Endometrium (tissue), 2 donors: ENCODE data around the gene NKD1.
A peak's percentile ranks its signal among the peaks of the same experiment; 100 is the strongest.

Experiments used
- FAIRE-seq: peaks from 2 replicates; lab custom pipeline; 2012; peaks lifted over from hg19 to GRCh38; lab: Jason Lieb, UNC
- donor health status: control.
- donor health status: control.

The NKD1 gene

DNA sequence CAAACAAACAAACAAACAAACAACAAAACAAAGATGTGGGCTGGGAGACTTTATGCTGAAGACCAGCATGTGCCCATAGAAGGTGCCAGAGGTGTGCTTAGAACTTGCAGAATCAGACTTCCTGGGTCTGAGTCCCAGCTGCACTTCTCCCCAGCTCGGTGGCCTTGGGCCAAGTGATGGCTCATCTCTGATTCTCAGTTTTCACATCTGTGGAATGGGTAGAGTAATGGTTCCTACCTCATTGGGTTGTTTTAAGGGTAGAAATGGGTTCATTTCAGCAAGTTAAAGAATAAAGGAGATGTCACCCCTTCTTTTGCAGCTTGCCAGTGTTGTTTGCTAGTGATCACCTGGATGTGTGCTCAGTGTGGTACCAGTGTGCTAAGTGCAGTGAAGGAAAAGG lies 10.7 kb downstream of the NKD1 start:
- FAIRE-seq, result no peak

DNA sequence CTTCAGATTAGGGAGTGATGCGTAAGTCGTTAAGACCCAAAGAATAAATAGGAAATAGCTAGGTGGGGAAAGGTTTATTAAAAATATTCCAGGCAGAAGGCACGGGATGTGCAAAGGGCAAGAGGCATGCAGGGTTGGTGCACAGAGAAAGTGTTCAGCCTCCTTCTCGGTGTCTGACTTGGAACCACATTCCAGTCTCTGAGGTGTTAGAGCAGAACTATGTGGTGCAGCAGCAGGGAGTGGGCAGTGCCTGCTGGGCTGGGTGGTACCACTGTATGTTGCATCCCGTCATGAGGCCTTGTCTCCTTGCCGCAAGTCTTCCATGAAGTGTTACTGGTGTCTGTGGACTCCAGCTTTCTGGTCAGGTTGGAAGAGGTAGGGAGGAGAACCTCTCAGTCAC lies 11.1 kb downstream of the NKD1 start:
- FAIRE-seq, result no peak

DNA sequence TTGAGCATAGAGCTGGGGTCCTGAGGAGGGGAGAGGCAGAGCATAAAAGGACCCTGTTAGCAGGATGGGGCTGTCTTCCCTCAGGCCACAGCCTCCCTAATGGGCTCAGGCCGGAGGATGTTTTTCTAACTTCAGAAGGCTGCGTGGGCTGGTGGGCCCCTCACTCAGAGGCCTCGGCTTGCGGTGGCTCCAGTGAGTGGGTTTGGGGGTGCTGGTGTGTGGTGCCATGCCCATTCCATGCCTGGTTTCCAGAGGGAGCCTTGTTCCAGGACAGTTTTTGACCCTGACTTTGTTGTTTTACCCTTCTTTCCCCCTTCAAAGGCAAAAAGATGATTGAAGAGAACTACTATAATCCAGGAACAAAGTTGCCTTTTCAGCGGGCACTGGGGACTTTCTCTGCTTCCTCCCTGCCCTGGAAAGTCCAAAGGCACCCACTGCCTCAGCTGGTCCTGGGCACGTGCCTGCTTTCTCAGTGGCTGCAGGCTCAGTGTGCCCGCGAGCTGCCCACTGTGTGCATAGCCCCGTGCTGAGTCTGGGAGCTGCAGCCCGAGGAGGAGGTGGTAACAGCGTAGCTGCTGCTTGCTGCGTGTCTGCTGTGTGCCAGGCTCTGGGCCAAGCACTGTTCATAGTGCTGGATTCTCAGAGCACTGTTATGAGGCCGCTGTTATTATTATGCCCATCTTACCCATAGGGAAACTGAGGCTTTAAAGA lies 11.8 kb downstream of the NKD1 start:
- FAIRE-seq, result no peak

DNA sequence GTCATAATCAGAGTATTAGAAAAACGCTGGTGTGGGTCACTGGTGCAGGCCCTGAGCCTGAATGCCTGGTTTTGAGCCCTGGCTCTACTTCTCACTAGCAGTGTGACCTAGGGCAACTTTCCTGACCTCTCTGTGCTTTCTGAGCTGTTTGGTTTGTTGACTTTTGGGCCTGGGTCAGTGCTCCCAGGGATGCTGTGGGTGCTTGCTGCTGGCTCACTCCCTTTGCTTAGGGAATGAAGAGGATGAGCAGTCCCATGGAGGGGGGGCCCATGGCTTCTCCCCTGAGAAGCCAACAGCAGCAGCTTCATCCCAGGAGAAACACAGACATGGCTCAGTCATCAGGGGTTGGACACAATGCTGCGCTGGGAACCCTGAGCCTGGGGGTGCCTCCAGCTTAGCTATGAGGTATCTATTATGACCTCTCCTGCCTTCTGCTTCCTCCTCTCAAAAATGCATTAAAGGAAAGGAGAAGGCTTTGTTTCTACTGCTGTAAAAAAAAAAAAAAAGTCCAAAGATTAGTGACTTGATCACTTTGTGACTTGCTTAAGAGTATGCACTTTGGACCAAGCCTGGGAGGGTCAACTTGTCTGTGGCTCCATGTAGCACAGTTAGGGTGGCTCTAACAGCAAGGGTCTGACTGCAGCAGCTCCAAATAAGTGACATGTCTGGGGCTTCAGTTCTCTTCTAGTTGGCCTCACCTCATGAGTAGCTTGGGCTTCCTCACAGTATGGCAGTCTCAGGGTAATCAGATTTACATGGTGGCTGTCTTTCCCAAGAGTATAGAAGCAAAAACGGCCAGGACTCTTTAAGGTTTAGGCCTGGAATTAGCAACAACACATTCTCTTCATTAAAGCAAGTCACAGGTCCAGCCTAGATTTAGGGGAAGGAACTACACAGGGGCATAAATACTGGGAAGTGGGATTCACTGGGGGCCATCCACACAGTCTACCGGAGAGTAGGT lies 13.0 kb downstream of the NKD1 start:
- no peak for FAIRE-seq

DNA sequence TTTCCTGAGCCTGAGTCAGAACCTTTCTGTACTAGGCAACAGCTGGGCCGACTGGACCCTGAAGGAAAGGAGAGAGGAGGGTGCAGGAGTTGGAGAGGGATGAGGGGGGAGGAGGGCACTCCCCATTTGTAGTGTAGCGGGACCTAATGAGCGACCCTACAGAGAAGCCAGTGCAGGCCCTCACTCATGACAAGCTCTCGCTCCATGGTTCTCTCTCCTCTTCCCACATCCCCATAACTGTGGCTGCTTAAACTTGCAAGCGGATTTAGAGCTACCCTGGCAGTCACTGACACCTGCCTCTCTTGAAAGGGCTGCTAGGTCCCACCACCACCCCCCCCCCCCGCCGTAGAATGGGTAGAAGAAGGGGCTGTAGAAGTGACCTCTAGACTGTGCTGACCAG lies 14.5 kb downstream of the NKD1 start:
- no peak for FAIRE-seq

DNA sequence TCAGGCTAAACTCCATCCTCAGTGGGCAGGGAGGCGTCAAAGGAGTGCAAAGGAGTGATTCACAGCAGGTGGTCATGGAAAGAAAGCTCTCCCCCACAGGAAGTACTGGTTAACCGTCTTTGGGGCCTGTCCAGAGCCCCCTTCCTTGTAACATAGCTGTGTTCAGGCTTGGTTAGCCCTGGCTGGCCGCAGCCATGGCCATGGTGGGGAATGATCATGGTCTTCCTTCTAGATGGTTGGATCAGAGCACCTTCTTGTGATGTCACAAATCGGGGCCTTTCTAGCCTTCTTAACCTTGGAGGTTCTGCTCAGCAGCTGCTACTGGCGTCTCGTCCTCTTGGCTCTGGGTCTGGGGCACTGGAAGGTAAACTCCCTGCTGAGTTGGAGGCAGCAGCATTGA lies 15.8 kb downstream of the NKD1 start:
- no peak for FAIRE-seq

DNA sequence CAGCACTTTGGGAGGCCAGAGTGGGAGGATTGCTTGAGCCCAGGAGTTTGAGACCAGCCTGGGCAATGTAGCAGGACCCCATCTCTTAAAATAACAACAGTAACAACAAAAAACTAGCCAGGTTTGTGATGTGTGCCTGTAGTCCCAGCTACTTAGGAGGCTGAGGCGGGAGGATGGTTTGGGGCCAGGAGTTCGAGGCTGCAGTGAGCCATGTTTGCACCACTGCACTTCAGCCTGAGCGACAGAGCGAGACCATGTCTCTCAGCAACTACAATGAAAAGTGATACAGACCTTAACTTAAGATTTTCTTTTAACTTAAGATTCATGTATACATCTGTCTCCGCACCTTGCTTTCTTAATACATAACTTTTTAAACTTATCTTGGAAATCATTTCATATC lies 17.2 kb downstream of the NKD1 start:
- FAIRE-seq, result no peak

DNA sequence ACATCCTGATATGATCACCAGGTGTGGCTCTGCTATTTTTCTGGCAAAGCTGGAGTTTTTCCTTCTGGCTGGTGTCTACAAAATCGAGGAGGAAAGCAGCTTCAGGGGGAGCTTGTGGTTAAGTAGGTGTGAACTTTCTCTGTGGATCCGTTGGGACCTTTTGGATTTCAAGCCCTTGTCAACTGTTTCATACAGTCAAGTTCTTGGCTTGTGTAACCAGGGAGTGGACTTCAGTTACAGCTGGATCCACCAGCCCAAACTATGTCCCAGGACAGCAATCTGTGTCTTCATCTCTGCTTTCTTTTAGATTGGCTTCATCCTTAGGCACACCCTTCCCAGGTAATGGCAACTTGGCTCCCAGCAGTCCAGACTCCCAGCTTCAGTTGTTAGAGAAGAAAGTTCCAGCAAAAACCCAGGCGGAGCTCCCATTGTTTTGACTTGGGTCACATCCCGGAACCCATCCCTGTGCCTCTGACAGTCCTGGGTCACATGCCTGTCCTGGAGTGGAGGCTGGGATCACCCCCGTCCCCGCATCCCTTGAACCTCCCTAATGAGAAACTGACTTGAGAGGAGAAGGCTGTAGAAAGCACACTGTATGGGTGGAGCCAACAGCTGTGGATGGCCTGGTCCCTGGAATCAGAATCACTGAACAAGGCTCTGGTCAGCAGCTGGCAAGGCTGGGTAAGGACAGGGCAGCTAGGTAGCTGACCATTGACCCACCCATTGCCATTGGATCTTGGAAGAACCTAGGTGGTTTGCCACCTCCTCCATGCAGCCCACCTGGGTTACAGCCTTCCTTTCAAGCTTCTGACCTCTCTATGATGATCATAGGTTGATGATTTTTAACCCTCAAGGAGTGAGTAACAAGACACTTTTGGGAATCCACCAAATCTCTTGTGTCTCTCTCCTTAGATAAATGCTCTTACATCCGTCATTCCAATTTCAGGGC lies 18.1 kb downstream of the NKD1 start:
- no peak for FAIRE-seq

DNA sequence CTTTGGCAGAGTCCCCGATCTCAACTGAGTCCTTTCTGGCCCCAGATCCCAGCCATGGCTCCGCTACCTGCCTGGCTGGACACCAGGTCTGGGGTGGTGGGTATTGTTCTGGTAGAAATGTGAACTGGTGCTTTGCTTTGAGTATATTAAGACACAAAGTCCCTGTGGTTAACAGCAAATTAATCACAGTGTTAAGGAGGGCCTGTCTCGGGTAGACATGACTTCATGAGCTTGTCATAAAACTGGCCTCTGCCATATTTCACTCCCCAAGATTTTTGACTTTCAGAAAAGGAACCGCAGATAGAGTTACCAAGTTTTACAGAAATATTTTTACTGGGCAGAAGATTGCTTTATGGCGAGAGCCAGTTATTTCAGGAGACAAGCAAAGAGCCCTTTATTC lies 19.5 kb downstream of the NKD1 start:
- no peak for FAIRE-seq

DNA sequence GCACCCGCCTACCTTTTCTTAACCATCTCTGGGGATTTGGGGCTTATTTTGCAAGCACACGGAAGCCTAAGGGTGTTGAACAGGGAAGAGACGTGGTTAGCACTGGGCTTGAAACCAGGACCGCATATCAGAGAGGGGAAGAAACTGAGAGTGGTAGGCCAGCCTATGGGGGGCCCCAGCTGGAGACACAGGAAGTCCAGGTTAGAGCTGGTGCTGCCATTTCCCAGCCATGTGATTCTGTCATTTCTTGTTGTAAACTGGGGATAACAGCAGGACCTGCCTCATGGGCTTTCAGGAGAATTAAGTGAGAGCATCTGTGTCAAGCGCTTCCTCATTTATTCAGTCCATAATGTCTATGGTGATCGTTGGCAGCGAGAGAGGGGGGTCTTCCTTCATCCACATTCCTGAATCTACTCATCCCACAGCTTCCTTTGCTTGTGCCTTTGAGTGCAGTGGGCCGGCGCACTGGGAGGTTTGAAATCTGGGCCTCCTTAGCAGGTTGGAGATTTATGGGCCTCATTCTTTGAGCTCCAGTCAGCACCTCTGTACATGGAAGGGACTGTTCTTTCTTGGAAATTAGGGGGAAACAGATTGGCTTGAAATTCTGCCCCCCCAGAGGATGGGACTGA lies 20.1 kb downstream of the NKD1 start:
- no peak for FAIRE-seq

DNA sequence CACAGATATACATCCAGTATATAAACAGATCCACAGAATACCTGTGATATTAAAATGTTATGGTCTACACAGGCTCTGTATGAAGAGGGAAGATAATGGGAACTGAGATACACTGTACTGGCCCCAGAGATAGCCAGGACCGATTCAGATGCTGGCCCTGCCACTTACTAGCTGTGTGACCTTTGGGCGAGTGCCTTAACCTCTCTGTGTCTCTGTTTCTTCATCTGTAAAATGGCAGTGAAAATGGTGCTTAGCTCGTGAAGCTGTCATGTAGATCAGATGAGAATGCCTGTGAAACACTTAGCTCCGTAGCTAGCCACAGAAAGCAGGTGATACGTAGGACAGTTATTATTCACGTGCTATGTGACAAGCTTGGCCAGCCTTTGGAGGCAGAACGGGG lies 22.2 kb downstream of the NKD1 start:
- no peak for FAIRE-seq

DNA sequence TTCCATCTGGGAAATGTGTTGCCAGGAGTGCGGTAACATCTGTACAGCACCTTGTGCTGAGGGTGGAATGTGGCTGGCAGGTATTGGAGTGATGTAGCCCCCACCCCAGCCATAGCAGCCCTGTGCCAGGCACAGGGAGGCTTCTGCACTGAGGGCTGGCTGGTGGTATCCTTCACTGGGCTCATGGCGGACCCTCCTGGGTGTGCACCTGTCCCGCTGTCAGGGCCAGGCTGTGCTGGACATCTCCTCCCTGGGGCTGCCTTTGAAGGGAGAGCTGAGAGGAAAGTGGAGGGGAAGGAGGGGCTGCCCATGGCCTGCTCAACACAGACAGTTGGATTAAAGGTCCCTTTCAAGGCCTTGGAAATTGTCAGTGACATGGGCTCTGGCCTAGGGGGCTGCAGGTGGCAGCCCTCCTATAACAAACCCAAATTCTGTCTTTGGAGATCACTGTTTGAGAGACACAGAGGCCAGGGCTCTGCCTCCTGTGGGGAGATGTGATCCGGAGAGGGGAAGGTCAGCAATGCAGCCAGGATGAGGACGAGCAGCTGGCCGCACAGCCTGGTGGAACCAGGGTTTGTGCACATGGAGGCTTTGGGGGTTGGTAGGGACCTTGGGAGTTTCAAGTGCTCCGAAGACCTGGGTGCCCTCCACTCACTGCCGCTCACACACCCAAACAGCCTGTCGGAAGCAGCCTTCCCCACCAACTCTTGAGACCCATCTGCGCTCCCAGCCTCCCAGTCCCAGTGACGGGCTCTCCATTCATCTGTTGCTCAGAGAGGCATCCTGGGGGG lies 22.8 kb downstream of the NKD1 start:
- no peak for FAIRE-seq

DNA sequence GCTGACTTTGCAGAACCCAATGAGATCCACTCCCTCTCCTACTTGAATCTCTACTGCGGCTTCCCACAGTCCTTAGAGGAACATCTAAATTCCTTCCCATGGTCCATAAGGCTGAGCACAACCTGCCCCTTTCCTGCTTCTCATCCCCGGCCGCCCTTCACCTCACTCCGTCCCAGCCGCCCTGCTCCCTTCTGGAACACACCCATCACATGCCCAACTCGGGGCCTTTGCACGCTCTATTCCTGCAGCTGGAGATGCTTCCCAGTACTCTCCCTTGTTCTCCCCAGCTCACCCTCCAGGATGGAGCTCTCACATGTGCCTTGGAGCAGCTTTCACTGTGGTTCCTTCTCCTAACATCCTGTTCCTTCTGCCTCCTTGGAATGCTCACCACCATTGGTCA lies 23.6 kb downstream of the NKD1 start:
- no peak for FAIRE-seq

DNA sequence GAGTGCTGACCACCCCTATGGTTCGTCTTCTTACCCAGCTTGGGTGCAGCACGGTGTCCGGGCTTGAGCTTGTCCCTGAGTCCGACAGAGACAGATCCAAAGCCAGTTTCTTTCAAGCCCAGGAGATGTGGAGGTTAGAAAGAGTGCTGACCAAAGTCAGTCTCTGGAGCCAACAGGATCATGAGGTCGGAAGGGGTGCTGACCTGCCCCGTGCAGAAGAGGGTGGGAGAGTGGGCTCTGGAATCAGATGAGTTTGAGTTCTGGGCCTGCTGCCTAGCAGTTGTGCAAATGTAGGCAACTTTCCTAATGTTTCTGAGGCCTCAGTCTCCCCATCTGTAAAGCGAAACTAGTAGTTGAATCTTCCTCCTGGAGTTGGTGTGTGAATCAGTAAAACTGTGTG lies 24.5 kb downstream of the NKD1 start:
- no peak for FAIRE-seq

DNA sequence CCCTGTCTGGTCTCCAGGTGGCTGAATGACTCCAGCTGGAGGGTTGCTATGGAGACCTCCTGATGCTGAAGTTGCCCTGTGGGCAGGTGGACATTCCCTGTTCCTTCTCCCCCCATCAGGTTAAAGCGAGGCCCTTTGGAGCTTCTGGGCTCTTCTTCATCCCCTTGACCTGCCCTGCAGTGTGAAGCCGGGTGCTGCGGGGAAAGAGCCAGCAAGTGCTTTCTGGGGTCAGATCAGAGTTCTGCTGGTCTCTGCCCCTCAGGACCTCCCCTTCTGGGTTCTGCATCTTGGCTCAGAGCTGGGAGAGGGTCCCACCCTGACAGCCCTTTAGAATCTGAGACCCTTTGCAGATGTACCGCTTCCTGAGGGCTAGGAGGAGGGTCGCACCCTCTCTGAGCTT lies 25.1 kb downstream of the NKD1 start:
- no peak for FAIRE-seq

DNA sequence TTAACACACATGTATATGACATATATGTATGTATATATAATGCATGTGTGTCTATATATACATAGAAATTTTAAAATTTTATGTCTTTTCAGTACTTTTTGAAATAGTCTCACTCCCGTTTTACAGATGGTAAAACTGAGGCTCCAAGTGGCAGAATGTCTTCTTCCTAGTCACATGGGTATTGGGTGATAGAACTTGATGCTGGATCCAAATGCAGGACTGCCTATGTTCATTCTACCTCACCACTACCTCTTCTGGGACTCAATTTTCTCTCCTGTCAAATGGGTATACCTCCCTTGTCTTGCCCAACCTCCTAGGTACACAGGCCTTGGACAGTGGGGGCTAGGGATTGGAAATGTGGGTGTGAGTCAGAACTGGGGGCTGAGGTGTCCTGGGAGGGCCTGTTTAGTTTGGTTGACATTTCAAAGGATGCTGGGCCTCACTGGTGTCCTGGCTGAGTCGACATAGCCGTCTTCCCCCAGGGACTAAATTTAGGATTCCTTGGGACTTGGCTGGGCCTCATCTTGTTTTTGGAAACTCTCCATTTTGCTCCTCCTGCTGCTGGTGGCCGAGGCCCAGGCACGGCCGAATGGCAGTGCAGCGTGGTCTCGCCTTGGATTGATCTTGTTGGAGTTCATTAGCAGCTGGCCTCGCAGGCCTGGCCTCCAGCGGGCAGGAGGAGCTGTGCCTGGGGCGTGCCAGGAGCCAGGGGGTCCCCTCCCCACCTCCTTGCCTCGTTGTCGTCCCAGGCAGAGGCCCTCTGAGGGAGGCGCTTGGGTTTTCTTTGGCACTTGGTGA lies 25.9 kb downstream of the NKD1 start:
- no peak for FAIRE-seq

DNA sequence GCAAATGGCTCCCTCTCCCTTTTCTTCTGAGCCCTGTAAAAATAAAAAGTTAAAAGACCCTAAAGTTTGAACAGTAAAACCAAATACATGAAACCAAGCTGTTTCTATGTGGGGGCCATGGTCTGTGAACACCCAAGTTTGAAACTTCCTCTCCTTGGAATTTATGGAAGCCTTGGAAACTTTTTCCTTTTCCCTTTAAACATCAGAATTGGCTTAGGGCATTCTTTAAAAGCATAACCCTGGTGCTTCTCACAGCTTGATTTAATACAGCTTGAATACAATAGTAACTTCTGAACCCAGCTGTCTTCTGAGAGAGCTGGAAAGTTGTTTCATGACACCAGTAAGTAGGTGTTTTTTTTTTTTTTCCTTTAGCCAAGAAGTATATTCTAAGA lies 26.5 kb downstream of the NKD1 start:
- FAIRE-seq, result peak; percentile 4

DNA sequence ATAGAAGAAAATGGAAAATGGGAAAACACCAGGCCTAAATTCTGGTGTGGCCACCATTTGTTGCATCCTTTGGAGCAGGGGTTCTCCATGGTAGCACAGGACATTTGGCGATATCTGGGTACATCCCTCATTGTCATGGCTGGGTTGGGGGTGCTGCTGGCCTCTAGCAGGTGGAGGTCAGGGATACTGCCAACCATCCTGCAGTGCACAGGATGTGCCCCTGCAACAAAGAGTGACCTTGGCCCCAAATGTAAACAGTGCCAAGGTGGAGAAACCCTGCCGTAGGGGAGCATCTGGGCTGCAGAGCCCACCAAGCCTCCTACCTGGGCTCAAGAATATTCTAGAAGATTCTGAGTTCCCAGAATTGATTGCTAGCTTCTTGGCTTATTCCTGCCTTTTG lies 27.5 kb downstream of the NKD1 start:
- FAIRE-seq, result no peak

DNA sequence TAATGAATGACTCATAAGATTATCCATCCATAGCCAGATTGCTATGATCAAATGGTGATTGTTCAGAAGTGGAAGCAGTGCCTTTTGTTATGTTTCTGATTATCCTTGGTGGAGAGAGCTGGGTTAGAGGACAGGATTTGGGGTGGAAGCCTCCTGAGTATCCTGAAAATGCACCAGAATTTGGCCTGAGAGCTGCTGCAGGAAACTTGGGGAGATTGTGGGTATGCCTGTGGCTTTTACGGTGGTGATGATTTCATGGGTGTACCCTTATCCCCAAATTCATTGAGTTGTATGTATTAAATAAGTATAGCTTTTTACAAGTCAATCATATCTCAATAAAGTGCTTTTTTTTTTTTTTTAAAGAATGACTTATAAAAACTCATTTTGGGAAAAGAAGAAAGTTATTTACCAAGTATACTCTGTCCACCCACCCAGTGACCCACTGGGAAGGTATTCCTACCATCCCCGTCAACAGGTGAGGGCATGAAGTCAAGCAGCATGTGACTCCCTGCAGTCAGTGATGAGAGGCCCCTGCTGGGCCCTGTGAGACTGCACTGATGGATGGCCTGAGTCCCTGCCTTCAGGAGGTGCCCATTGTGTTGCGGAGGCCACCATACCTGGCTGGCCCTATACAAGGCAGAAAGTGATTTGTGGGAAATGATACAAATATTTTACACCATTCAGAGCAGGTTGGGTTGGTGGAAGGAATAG lies 28.4 kb downstream of the NKD1 start:
- no peak for FAIRE-seq

DNA sequence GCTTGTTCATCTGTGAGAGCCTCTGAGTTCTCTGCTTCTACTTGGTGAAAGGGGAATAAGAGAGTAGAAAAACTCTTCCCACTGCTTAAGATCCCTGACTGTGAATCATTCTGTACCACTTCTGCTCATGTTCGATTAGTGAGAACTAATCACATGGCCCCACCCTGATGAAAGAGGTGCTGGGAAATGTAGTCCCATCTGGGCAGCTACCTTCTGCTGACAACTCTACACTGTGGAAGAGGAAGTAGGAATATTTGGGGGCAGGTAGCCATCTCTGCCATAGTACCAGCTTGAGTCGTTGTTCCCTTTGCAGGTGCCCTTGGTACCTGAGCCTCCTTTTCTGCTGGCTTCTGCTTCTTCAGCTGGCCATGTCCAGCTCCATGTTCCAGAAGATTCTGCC lies 29.9 kb downstream of the NKD1 start:
- FAIRE-seq, result no peak
